Hepatocyte (in vitro differentiated cells): ENCODE results near the gene VPS41.

ENCODE experiments used
- CTCF ChIP-seq: fragments of 200-600 bp; sonication (generic); IDR thresholded peaks from 2 replicates; pipeline ENCODE4 v1.5.1; 2016; ENCODE audit warnings: antibody characterized with exemption, mild to moderate bottlenecking; ENCODE audit not compliant: poor library complexity
- EZH2 ChIP-seq: fragments of 200-600 bp; sonication (generic); IDR thresholded peaks from 2 replicates; pipeline ENCODE4 v1.6.1; 2016; ENCODE audit warnings: antibody characterized with exemption, mild to moderate bottlenecking, borderline replicate concordance
- EZH2phosphoT487 ChIP-seq: fragments of 200-600 bp; sonication (generic); IDR thresholded peaks from one replicate; pipeline ENCODE4 v1.6.1; 2018; ENCODE audit warnings: antibody characterized with exemption, mild to moderate bottlenecking, low read depth, moderate library complexity; ENCODE audit not compliant: unreplicated experiment, severe bottlenecking

GRCh38 chr7:38702002-38702535 is 206.9 kb downstream of the VPS41 start:
- TF ChIP-seq CTCF (no peak), EZH2 (no peak), EZH2phosphoT487 (no peak)
